B cell (primary cell): ENCODE measurements around the gene IFNA10.

Experiments used
- CTCF ChIP-seq: fragments of 200-600 bp; IDR thresholded peaks from one replicate; pipeline ENCODE4 v1.8.0; 2022; ENCODE audit warnings: antibody characterized with exemption, mild to moderate bottlenecking
- EZH2 ChIP-seq: IDR thresholded peaks from 2 replicates; pipeline ENCODE4 v1.6.1; 2012; ENCODE audit warnings: borderline replicate concordance, low read depth, mild to moderate bottlenecking, moderate library complexity, low read length; ENCODE audit not compliant: insufficient read depth, poor library complexity, severe bottlenecking

- TF ChIP-seq CTCF (no peak), EZH2 (no peak)
Observed at GRCh38 chr9:21234153-21234687, 27.3 kb upstream of the IFNA10 start.
